ENCODE measurements around the gene GPC5. TPM values are rescaled to one million over a fixed set of nuclear protein-coding genes. Genes with fewer than 3 reads are reported as not detected.

Gene GPC5
- total RNA-seq, 3 donors from 2014 or later = 0.51 to 1.2 TPM; not detected in 1

DNA sequence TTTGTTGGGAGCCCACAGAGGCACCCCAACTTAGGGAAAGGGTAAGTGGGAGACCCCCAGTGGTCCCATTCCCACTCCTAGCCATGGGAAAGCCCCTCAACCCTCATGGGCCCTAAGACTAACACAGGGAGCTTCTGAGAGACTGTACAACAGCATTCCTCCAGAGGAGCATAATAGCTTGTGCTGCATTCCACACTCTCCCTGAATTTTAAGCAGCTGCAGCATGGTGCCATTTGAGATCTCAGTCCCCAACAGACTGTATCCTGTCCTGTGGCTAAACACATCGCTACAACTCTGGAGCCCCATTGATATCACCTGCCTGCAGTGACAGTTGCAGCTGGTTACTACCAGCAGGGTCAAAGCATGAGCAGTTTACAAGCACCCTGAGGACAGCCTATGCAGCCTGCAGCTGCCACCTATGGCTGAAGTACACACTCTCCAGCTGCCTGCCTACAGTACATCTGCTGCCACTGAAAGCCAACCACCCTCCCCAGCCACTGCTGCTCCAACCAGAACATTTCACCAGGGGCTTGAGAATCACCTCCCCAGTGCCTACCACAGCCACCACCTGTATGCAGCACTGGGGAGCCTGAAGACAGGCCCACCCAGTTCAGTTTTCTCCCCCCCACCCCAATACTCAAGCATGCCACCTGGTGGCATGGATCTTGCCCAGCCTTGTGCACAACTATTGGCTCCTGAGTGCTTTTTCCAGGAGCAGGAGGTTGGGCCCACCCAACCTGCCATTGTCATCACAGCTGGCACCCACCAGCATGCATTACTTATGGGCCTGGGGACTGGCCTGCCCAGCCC lies 557.3 kb downstream of the GPC5 start:
- H3K9me3 ChIP-seq = no peaks in the 10 kb centered on the region
- no peaks in the 10 kb centered on the region for H3K36me3 ChIP-seq (ENCODE audit: low read depth)
- DNase-seq = no peak
- no peak overlapping the region for H3K4me3 ChIP-seq
- ATAC-seq = no peak
- no peaks in the 10 kb centered on the region for H3K4me1 ChIP-seq (ENCODE audit: low read depth)
- intact Hi-C loops (cut with DNase I, micrococcal nuclease) = no loop called here
- no peak for TF ChIP-seq CTCF (IDR thresholded peaks at IDR 0.05)

DNA sequence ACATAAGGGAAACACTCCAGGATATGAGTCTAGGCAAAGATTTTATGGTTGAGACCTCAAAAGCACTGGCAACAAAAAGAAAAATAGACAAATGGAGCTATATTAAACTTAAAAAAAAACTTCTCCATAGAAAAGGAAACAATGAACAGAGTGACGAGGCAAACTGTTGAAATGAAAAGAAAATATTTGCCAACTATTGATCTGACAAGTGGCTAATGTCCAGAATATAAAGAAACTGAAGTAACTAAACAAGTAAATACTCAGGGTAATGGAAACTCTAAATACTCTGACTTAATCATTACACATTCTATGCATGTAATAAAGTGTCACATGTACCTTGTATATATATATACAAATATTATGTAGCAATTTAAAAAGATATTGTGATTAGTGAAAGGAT lies 562.5 kb downstream of the GPC5 start:
- ATAC-seq (no peak), DNase-seq (no peak)
- H3K4me1 ChIP-seq (ENCODE audit: low read depth) = no peaks in the 10 kb centered on the region
- H3K4me3 ChIP-seq = no peak overlapping the region
- intact Hi-C loops (cut with DNase I, micrococcal nuclease) = no loop called here
- no peaks in the 10 kb centered on the region for H3K36me3 ChIP-seq (ENCODE audit: low read depth)
- TF ChIP-seq CTCF (IDR thresholded peaks at IDR 0.05) = no peak
- no peaks in the 10 kb centered on the region for H3K9me3 ChIP-seq

DNA sequence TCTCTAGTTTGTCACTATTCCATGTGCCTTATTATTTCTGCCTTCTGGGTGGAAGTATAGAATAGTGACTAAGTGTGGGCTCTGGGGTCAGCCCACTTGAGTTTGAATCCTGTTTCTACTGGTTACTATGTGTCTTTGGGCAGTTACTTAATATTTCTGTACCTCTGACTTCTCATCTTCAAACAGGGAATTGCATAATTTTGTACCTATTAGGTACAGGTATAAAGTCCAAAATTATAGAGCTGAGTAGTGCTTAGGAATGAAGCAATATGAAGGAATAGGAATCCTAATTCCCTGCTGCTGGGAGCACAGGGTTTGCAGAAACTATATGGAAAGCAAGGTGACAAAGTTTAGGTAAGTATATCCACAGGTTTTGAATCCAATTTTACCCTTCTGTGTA lies 564.5 kb downstream of the GPC5 start:
- H3K4me1 ChIP-seq (ENCODE audit: low read depth) = no peaks in the 10 kb centered on the region
- no peak overlapping the region for H3K4me3 ChIP-seq
- no peak for TF ChIP-seq CTCF (IDR thresholded peaks at IDR 0.05)
- no peaks in the 10 kb centered on the region for H3K36me3 ChIP-seq (ENCODE audit: low read depth)
- DNase-seq (no peak), ATAC-seq (no peak)
- intact Hi-C loops (cut with DNase I, micrococcal nuclease) = no loop called here
- no peaks in the 10 kb centered on the region for H3K9me3 ChIP-seq

DNA sequence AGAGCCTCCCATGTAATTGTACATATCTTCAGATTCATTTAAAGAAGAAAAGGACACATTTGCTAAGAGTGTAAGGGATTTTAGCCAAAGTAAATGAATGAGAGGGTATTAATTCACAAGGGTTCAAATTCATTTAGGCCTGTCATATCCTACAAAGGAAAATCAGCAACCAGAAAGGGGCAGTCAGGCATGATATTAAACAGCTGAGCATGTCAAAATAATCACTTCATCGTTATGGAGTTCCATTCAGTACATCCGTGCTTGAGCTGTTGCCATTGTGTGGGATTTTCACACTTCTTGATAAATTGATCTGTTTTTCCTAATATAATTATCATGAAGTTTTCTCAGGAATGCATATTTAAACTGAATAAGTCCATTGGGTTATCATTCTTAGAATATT lies 567.1 kb downstream of the GPC5 start:
- DNase-seq = no peak
- H3K36me3 ChIP-seq (ENCODE audit: low read depth) = no peaks in the 10 kb centered on the region
- H3K4me3 ChIP-seq = no peak overlapping the region
- no peak for ATAC-seq
- TF ChIP-seq CTCF (IDR thresholded peaks at IDR 0.05) = no peak
- H3K9me3 ChIP-seq = peaks cover 2% of the 10 kb centered on the region
- intact Hi-C loops (cut with DNase I, micrococcal nuclease) = no loop called here
- H3K4me1 ChIP-seq (ENCODE audit: low read depth) = no peaks in the 10 kb centered on the region

DNA sequence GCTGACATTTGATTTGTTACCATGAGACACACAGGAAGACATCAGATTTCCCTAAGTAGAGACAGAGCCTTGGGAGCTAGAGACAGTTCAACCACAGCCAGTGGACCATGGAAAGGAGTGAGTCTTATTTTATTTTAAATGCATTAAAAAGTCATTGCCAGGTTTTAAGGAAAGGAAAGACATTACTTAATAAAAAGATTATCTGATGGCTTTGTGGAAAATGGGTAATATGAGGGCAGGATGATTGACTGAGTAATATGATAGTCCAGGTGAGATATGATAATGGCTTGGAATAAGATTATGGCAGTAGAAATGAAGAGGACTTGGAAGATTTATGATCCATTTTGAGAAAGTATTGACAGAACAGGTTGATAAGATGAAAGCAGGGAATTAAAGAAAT lies 580.1 kb downstream of the GPC5 start:
- no peaks in the 10 kb centered on the region for H3K4me1 ChIP-seq (ENCODE audit: low read depth)
- intact Hi-C loops (cut with DNase I, micrococcal nuclease) = no loop called here
- no peak for DNase-seq

More for the DNA sequence above, 580.1 kb downstream of the GPC5 start:
- no peak for ATAC-seq
- H3K9me3 ChIP-seq = peaks cover 6% of the 10 kb centered on the region
- no peak for TF ChIP-seq CTCF (IDR thresholded peaks at IDR 0.05)
- no peak overlapping the region for H3K4me3 ChIP-seq
- H3K36me3 ChIP-seq (ENCODE audit: low read depth) = no peaks in the 10 kb centered on the region

All from mucosa of descending colon (tissue), 3 donors.